Body of pancreas (tissue), 4 donors: ENCODE measurements around the gene KCNAB2.

Experiments used
- POLR2A ChIP-seq, 3 donors: fragments of 450-650 bp; IDR thresholded peaks; one replicate each; pipeline ENCODE4 v1.6.1; 2016; ENCODE audit warnings: antibody characterized with exemption in 3 of 3, mild to moderate bottlenecking in 2 of 3
- TF ChIP-seq, protein P1 (sequence below), 7 experiments: fragments of 450-650 bp in 4 of 7; fragments of 200-600 bp in 3 of 7; sonication (generic) in 3 of 7; IDR thresholded peaks; one replicate each; pipeline ENCODE4 v1.5.1; 2016 to 2019; ENCODE audit warnings: antibody characterized with exemption in 7 of 7

DNA sequence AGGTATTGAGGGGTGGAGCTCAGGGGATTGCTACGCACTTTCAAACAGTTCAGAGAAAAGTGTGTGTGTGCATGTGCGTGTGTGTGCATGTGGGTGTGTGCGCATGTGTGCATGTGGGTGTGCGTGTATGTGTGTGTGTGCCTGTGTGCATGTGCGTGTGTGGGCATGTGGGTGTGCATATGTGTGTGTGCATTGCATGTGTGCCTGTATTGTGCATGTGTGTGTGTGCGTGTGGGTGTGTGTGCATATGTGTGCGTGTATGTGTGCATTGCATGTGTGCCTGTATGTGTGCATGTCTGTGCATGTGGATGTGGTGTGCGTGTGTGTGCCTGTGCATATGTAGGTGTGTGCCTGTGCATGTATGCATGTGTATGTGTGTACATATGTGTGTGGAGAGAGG, 12.6 kb upstream of the KCNAB2 start:
- TF ChIP-seq, protein P1, sequence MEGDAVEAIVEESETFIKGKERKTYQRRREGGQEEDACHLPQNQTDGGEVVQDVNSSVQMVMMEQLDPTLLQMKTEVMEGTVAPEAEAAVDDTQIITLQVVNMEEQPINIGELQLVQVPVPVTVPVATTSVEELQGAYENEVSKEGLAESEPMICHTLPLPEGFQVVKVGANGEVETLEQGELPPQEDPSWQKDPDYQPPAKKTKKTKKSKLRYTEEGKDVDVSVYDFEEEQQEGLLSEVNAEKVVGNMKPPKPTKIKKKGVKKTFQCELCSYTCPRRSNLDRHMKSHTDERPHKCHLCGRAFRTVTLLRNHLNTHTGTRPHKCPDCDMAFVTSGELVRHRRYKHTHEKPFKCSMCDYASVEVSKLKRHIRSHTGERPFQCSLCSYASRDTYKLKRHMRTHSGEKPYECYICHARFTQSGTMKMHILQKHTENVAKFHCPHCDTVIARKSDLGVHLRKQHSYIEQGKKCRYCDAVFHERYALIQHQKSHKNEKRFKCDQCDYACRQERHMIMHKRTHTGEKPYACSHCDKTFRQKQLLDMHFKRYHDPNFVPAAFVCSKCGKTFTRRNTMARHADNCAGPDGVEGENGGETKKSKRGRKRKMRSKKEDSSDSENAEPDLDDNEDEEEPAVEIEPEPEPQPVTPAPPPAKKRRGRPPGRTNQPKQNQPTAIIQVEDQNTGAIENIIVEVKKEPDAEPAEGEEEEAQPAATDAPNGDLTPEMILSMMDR (IDR thresholded peaks at IDR 0.05) = no peak
- TF ChIP-seq POLR2A (IDR thresholded peaks at IDR 0.05) = no peak
